Transverse colon (tissue), 3 donors: ENCODE data around the gene LRRC74A.

Experiments
- EP300 ChIP-seq: sonication (generic); formaldehyde crosslinking; IDR thresholded peaks from one replicate; pipeline ENCODE4 v1.6.1; 2017; ENCODE audit warnings: antibody characterized with exemption, low read depth
- POLR2A ChIP-seq: fragments of 450-650 bp; IDR thresholded peaks from one replicate; pipeline ENCODE4 v1.6.1; 2016; ENCODE audit warnings: antibody characterized with exemption, mild to moderate bottlenecking, moderate library complexity
- TF ChIP-seq, protein P1 (sequence below), 5 experiments: fragments of 200-600 bp in 3 of 5; fragments of 450-650 bp in 2 of 5; sonication (generic) in 3 of 5; IDR thresholded peaks; 1 replicate in 2 of 5; 2 replicates in 3 of 5; pipeline ENCODE4 v1.5.1; 2016 to 2017; ENCODE audit warnings: antibody characterized with exemption in 5 of 5, inconsistent platforms in 3 of 5, mild to moderate bottlenecking in 2 of 5, moderate library complexity in 1 of 5

DNA sequence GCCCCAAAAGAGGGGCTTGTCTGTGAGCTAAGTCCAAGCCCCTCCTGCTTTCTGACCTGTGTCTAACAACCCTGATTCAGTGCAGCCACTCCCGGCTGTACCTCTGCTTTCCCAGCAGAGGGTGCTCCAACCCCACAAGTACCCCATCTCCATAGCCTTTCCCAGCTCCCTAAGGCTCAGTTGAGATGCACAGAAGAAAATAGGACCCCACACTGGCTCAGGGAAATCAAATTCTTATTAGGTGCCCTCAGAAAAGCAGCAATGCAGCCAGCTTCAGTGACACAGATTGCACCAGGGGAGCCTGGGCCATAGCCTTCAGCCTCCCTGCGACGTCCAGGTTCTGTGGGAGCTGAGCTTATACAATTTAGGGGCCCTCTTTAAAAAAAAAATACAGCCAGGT lies 49.9 kb downstream of the LRRC74A start:
- TF ChIP-seq, protein P1, sequence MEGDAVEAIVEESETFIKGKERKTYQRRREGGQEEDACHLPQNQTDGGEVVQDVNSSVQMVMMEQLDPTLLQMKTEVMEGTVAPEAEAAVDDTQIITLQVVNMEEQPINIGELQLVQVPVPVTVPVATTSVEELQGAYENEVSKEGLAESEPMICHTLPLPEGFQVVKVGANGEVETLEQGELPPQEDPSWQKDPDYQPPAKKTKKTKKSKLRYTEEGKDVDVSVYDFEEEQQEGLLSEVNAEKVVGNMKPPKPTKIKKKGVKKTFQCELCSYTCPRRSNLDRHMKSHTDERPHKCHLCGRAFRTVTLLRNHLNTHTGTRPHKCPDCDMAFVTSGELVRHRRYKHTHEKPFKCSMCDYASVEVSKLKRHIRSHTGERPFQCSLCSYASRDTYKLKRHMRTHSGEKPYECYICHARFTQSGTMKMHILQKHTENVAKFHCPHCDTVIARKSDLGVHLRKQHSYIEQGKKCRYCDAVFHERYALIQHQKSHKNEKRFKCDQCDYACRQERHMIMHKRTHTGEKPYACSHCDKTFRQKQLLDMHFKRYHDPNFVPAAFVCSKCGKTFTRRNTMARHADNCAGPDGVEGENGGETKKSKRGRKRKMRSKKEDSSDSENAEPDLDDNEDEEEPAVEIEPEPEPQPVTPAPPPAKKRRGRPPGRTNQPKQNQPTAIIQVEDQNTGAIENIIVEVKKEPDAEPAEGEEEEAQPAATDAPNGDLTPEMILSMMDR (IDR thresholded peaks at IDR 0.05) = peak; percentile 85 to 92 (median 89)
- TF ChIP-seq POLR2A (no peak), EP300 (no peak)
